Psoas muscle (tissue), 8 donors: ENCODE results near the gene MPRIP. TPM values are rescaled to one million over a fixed set of nuclear protein-coding genes. Genes with fewer than 3 reads are reported as not detected.

ENCODE experiments used
- ATAC-seq, 4 donors: fragments of 200-7000 bp; cut with Tn5 transposase; one replicate each; pipeline ENCODE4 v1.9.1; 2020; ENCODE audit warnings: moderate library complexity in 3 of 4, mild to moderate bottlenecking in 2 of 4
- DNase-seq, 2 donors: peaks; one replicate each; pipeline ENCODE4 v3.0.0-alpha.2; 2020
- H3K27ac ChIP-seq: fragments of 200-600 bp; one replicate; pipeline ENCODE4 v1.8.0; 2022
- H3K27me3 ChIP-seq, 3 donors: fragments of 200-600 bp in 1 of 3; one replicate each; pipeline versions ENCODE4 v1.6.1 to v1.8.0; 2013 to 2022; ENCODE audit warnings: low read length in 2 of 3, mild to moderate bottlenecking in 2 of 3, moderate library complexity in 1 of 3; ENCODE audit not compliant: insufficient read depth in 3 of 3
- H3K36me3 ChIP-seq, 2 donors: fragments of 200-600 bp in 1 of 2; one replicate each; pipeline versions ENCODE4 v1.6.1 to v1.8.0; 2013 to 2022; ENCODE audit warnings: low read depth in 1 of 2, mild to moderate bottlenecking in 1 of 2, moderate library complexity in 1 of 2; ENCODE audit not compliant: insufficient read depth in 1 of 2
- H3K4me1 ChIP-seq: fragments of 200-600 bp; one replicate; pipeline ENCODE4 v1.8.0; 2022
- H3K4me3 ChIP-seq: fragments of 200-600 bp; one replicate; pipeline ENCODE4 v1.8.0; 2022; ENCODE audit warnings: mild to moderate bottlenecking
- H3K9me3 ChIP-seq: fragments of 200-600 bp; one replicate; pipeline ENCODE4 v1.8.0; 2022
- WGBS, 3 donors: extraction: QIAGEN DNeasy Blood & Tissue Kit; methylation state at CpG; one replicate each; pipeline versions ENCODE4 v1.1.6 to v1.1.7; 2013; 5-methylcytosine and 5-hydroxymethylcytosine counted together
- intact Hi-C, 2 donors: fragments of 100-400 bp; cut with DNase I; formaldehyde crosslinking; loops; one replicate each; pipeline versions ENCODE4 v1.11.0 to v1.14.2; 2022
- polyA plus RNA-seq, 3 donors: library from polyadenylated mRNA; stranded (reverse); fragments of 200-250 nt; gene quantifications; one replicate each; pipeline ENCODE4 v1.2.3, GENCODE V29; 2013
- total RNA-seq, 4 donors: library from RNA; stranded (reverse); fragmentation: NEBNext Ultra II Directional in 2 of 4; extraction: Animal tissue kit (Norgen Biotek cat#: 25700) in 2 of 4; gene quantifications; one replicate each; pipeline versions ENCODE4 v1.2.1 to v1.2.4, GENCODE V29; 2021 to 2023
- TF ChIP-seq, protein P1 (sequence below): fragments of 200-600 bp; IDR thresholded peaks from one replicate; pipeline ENCODE4 v1.8.0; 2022; ENCODE audit warnings: antibody characterized with exemption
- donor health status: healthy with polysubstance abuse.
- donor health status: DM: no; HTN: no; CAD: no; lungs with moderate emphysema.
- donor health status: Bipolar disorder and iron deficiency.
- donor health status: healthy.
- donor health status: DM: yes; HTN: yes; CAD: no.
- donor health status: DM: no; HTN: no; CAD: no.
- donor health status: DM: no; HTN: no; CAD: no.
- donor health status: DM: yes; HTN: yes; CAD: no.

The MPRIP gene
- total and polyA plus RNA-seq, 7 donors = 142 to 322 (median 244) TPM

DNA sequence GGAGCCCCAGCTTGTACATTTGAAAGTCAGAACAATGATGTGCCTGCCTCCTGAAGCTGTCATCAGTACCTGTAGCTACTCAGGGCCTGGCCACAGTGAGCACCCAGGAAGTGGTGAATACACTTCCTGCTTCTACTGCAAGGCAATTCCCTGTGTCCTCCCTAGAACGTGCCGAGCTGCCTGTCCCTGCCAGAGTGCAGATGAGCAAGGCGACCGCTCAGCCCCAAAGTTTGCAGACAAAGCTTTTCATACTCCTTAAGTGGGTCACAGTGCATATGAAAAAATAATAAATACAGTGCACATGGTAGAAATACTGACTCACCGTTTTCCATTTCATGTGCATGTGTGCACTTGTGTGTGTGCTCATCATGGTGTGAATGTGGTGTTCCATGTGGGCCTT lies 77.3 kb downstream of the MPRIP start:
- Histone ChIP-seq H3K4me3 (no peak overlapping the region), H3K27me3 (no peaks in the 10 kb centered on the region), H3K9me3 (no peaks in the 10 kb centered on the region), H3K27ac (peak overlapping the region; percentile 58), H3K4me1 (peaks cover 87% of the 10 kb centered on the region), H3K36me3 (no peaks in the 10 kb centered on the region)
- WGBS, 3 donors = 47 to 50% (median 49%) methylated on average over 5 of the region's 5 CpGs
- DNase-seq = peak in 1 of 2 donors; percentile 54
- ATAC-seq = peak in 3 of 4 donors; percentile 22 to 34 (median 23)
- intact Hi-C loops = no loop called here
- TF ChIP-seq, protein P1, sequence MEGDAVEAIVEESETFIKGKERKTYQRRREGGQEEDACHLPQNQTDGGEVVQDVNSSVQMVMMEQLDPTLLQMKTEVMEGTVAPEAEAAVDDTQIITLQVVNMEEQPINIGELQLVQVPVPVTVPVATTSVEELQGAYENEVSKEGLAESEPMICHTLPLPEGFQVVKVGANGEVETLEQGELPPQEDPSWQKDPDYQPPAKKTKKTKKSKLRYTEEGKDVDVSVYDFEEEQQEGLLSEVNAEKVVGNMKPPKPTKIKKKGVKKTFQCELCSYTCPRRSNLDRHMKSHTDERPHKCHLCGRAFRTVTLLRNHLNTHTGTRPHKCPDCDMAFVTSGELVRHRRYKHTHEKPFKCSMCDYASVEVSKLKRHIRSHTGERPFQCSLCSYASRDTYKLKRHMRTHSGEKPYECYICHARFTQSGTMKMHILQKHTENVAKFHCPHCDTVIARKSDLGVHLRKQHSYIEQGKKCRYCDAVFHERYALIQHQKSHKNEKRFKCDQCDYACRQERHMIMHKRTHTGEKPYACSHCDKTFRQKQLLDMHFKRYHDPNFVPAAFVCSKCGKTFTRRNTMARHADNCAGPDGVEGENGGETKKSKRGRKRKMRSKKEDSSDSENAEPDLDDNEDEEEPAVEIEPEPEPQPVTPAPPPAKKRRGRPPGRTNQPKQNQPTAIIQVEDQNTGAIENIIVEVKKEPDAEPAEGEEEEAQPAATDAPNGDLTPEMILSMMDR = no peak

DNA sequence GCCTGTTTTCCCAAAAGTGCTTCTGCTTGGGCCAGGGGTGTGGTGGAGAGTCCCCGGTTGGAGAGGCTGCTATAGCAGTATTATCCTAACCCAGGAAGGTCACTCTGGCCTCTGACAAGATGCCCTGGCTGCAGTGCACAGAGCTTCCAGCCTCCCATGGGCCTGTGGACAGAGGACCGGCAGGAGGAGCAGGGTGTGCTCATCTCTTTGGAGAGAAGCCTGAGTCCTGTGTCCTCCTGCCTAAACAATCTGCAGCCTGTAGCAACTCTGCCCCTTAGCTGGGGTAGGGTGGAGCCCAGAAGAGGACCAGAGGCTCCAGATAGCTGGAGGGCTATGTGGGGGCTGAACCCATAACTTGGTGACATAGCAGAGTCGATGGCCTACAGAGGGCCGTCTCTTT lies 78.0 kb downstream of the MPRIP start:
- H3K27me3 ChIP-seq = no peaks in the 10 kb centered on the region
- TF ChIP-seq, protein P1 = no peak
- peak overlapping the region; percentile 58 for H3K27ac ChIP-seq
- ATAC-seq = peak; percentile 20 to 50 (median 38)
- intact Hi-C loops = loop anchor here in 1 of 2 donors (10.0 kb wide), 1 partner anchor 115 kb away; no protein-coding TSS in a partner anchor
- DNase-seq = peak in 1 of 2 donors; percentile 51
- no peaks in the 10 kb centered on the region for H3K9me3 ChIP-seq
- H3K36me3 ChIP-seq = no peaks in the 10 kb centered on the region
- 18 to 35% (median 24%) methylated on average over 4 of the region's 4 CpGs for WGBS, 3 donors
- peaks cover 87% of the 10 kb centered on the region for H3K4me1 ChIP-seq
- H3K4me3 ChIP-seq = no peak overlapping the region

DNA sequence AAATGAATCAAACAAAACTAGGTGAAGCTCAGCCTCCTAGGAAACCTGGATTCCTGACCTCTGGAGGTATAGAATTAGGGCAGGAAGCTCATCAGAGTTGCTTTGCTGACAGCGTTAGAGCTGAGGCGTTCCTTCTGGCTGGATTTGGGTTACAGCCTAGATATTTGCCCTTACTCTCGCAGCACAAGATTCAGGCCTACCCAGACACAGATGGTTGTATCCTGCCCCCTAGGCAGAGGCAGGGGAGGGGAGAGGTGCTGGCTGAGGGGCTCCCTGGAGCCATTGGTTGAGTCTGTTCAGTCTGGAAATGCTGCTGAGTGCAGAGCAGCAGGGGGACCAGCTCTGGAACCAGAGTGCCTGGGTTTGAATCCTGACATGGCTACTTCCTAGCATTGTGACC lies 78.4 kb downstream of the MPRIP start:
- 3 to 11% (median 5%) methylated on average over 3 of the region's 3 CpGs for WGBS, 3 donors

DNA sequence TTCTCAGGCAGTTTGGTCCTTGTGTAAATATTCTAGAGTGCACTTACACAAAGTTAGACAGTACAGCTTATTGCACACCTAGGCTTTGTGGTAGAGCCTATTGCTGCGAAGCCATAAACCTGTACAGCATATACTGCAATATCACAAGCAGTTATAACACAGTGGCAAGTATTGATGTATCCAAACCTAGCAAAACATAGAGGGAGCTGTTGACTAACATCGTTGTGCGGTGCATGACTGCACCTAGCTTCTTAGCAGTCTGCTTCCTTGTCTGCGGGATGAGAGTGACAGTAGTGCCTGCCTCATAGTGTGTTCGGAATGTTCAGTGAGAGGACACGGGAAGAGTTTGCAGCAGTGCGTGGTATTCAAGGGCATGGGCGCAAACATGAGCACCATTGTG lies 78.9 kb downstream of the MPRIP start:
- Histone ChIP-seq H3K4me3 (no peak overlapping the region), H3K4me1 (peaks cover 86% of the 10 kb centered on the region), H3K27me3 (no peaks in the 10 kb centered on the region), H3K36me3 (no peaks in the 10 kb centered on the region), H3K27ac (peak overlapping the region; percentile 58), H3K9me3 (no peaks in the 10 kb centered on the region)
- 63 to 75% (median 64%) methylated on average over 8 of the region's 8 CpGs for WGBS, 3 donors
- intact Hi-C loops = loop anchor here in 1 of 2 donors (10.0 kb wide), 1 partner anchor 116 kb away; no protein-coding TSS in a partner anchor
- TF ChIP-seq, protein P1 = no peak
- DNase-seq (no peak), ATAC-seq (peak; percentile 19 to 43 (median 26))

More for the DNA sequence above, 78.4 kb downstream of the MPRIP start:
- Histone ChIP-seq H3K27me3 (no peaks in the 10 kb centered on the region), H3K4me3 (no peak overlapping the region), H3K36me3 (no peaks in the 10 kb centered on the region), H3K27ac (peak overlapping the region; percentile 58), H3K9me3 (no peaks in the 10 kb centered on the region), H3K4me1 (peaks cover 86% of the 10 kb centered on the region)
- TF ChIP-seq, protein P1 = no peak
- DNase-seq (peak in 1 of 2 donors; percentile 9), ATAC-seq (peak; percentile 15 to 43 (median 33))
- intact Hi-C loops = loop anchor here in 1 of 2 donors (10.0 kb wide), 1 partner anchor 116 kb away; no protein-coding TSS in a partner anchor
